Thoracic aorta (tissue), 2 donors: ENCODE results near the gene RASL12. TPM values are rescaled to one million over a fixed set of nuclear protein-coding genes. Genes with fewer than 3 reads are reported as not detected.
A peak's percentile ranks its signal among the peaks of the same experiment; 100 is the strongest.
"Not testable (repeated sequence)": the region's sequence is repeated elsewhere in the genome, so short reads cannot be mapped to it uniquely, and the experiment has no call there.

Experiments used
- ATAC-seq: fragments of 150-250 bp; one replicate; pipeline ENCODE4 v1.8.0; 2017; ENCODE audit warnings: low read depth; ENCODE audit not compliant: insufficient number of reproducible peaks, low FRiP score
- DNase-seq: peaks from one replicate; pipeline ENCODE4 v3.0.0-alpha.2; 2020; ENCODE audit warnings: low spot score
- H3K27ac ChIP-seq, 2 donors: fragments of 200-600 bp; sonication (generic); 1 replicate in 1 of 2; 2 replicates in 1 of 2; pipeline ENCODE4 v1.5.1; 2016; ENCODE audit warnings: mild to moderate bottlenecking in 2 of 2, moderate library complexity in 2 of 2
- H3K27me3 ChIP-seq: fragments of 200-600 bp; sonication (generic); replicated peaks from 2 replicates; pipeline ENCODE4 v1.6.0; 2016; ENCODE audit warnings: mild to moderate bottlenecking; ENCODE audit not compliant: insufficient read depth
- H3K36me3 ChIP-seq: fragments of 200-600 bp; sonication (generic); one replicate; pipeline ENCODE4 v1.5.1; 2016
- H3K4me1 ChIP-seq, 2 donors: fragments of 200-600 bp; sonication (generic); 1 replicate in 1 of 2; 2 replicates in 1 of 2; pipeline versions ENCODE4 v1.5.1 to v1.6.0; 2016; ENCODE audit warnings: low read depth in 2 of 2, mild to moderate bottlenecking in 1 of 2; ENCODE audit not compliant: control insufficient read depth in 1 of 2
- H3K4me3 ChIP-seq: fragments of 200-600 bp; sonication (generic); 2 replicates; pipeline ENCODE4 v1.5.1; 2016; ENCODE audit warnings: mild to moderate bottlenecking
- H3K9me3 ChIP-seq: fragments of 200-600 bp; sonication (generic); 2 replicates; pipeline ENCODE4 v1.5.1; 2016
- total RNA-seq, 2 donors: library from RNA; depleted of rRNA; stranded (reverse); fragments of >200 nt; gene quantifications; one replicate each; pipeline versions ENCODE4 v1.1.0 to v1.2.3, GENCODE V29; 2016
- TF ChIP-seq, protein P1 (sequence below): fragments of 200-600 bp; sonication (generic); IDR thresholded peaks from one replicate; pipeline ENCODE4 v1.5.1; 2019; ENCODE audit warnings: antibody characterized with exemption

The RASL12 gene
- total RNA-seq, 2 donors from 2014 or later: 211 to 324 TPM

DNA sequence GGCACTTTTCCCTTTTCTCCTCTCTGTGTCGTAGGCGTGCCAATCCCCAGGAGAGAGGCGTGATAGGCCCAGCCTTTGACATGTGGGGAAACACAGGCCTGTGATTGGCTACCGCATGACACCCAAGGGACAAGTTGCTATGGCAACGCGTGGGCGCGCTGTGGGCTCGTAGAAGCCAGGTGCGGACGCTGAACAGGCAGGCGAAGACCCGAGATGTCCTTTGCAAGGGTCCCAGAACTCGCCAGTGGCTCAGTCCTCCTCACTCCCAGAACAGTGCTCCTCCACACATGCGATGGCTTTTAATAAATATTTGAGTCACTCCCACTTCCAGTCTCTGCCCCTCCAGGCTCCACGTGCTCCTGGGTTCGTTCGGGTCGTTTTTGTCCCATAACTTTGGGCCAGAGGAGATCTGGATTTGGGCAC is 18.4 kb downstream of the RASL12 start:
- H3K27ac ChIP-seq: peak overlapping the region in 1 of 2 donors; percentile 17
- H3K4me3 ChIP-seq: peak overlapping the region; percentile 46
- no peaks in the 10 kb centered on the region for H3K9me3 ChIP-seq
- peaks cover 3 to 46% of the 10 kb centered on the region in 2 donors for H3K4me1 ChIP-seq
- H3K27me3 ChIP-seq: no peaks in the 10 kb centered on the region
- TF ChIP-seq, protein P1, sequence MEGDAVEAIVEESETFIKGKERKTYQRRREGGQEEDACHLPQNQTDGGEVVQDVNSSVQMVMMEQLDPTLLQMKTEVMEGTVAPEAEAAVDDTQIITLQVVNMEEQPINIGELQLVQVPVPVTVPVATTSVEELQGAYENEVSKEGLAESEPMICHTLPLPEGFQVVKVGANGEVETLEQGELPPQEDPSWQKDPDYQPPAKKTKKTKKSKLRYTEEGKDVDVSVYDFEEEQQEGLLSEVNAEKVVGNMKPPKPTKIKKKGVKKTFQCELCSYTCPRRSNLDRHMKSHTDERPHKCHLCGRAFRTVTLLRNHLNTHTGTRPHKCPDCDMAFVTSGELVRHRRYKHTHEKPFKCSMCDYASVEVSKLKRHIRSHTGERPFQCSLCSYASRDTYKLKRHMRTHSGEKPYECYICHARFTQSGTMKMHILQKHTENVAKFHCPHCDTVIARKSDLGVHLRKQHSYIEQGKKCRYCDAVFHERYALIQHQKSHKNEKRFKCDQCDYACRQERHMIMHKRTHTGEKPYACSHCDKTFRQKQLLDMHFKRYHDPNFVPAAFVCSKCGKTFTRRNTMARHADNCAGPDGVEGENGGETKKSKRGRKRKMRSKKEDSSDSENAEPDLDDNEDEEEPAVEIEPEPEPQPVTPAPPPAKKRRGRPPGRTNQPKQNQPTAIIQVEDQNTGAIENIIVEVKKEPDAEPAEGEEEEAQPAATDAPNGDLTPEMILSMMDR: no peak
- ATAC-seq (peak; percentile 41), DNase-seq (peak; percentile 80)
- H3K36me3 ChIP-seq: peaks cover 23% of the 10 kb centered on the region

DNA sequence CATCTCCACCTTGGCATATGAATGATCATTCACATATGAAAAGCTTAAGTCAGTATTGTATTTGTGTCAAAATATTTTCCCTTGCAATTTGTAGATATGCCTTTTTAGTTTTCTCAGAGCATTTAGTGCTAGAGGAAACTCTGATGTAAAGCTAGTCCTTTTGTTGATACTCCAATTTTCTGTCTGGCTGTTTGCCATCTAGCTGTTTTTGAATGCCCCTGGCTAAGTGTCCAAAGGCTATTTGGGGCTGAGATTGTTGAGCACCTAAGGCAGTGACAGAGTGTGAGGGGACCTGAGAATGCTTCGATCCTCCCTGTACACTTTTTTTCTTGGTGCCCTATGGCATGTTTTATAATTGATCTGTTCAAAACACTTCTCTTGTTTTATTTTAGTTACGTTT is 19.6 kb downstream of the RASL12 start:
- H3K4me1 ChIP-seq: peaks cover 3 to 42% of the 10 kb centered on the region in 2 donors
- TF ChIP-seq, protein P1: no peak
- no peak overlapping the region for H3K4me3 ChIP-seq
- no peak overlapping the region for H3K27ac ChIP-seq
- no peak for ATAC-seq
- H3K9me3 ChIP-seq: no peaks in the 10 kb centered on the region
- H3K27me3 ChIP-seq: no peaks in the 10 kb centered on the region
- no peak for DNase-seq
- H3K36me3 ChIP-seq: peaks cover 18% of the 10 kb centered on the region

DNA sequence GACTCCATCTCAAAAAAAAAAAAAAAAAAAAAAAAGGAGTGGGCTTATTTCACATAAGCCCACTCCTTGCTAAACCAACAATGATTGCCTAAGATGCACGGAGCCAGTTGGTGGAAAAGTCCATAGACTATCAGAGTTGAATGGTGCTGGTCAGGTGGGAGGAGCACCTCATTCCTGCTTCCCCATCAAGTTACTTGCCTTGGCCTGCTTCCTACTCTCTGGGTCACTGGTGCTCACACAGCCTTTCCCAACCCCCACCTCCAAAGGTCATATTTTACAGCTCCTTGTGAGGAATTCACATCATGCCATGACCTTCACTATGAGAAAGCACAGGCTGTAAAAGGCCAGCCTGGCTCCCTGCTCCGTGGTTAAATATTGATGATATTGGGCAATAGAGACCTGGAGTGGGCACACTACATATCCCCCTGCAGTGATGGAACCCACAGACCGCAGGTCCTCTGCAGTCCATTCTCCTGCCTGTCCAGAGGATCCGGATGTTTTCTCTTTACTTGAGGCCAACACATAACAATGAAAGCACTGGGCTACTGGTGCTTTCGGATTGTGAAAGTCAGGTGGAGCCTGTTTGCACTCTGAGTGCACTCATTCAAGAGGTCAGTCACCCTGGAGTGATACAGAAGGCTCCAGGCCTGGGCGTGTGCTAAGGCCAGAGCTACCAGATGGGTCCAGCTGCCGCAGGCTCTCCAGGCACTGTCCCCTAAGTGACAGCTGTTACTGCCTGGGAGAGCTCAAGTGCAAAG is 22.9 kb downstream of the RASL12 start, which contains the start of gene SLC51B:
Gene SLC51B (plus strand): TSS at position 664 of the 758 bp plus-strand sequence. CDS start 4,618 bp downstream, outside the sequence.
- no peak within 1 kb of the TSS for H3K27ac ChIP-seq
- H3K4me1 ChIP-seq: peaks cover 3 to 26% of the 10 kb centered on the region in 2 donors
- H3K36me3 ChIP-seq: peaks cover 8% of the 10 kb centered on the region
- no peak within 1 kb of the TSS for H3K4me3 ChIP-seq
- H3K27me3 ChIP-seq: no peaks in the 10 kb centered on the region
- no peaks in the 10 kb centered on the region for H3K9me3 ChIP-seq
- TF ChIP-seq, protein P1: no peak
- DNase-seq (no peak), ATAC-seq (no peak)

DNA sequence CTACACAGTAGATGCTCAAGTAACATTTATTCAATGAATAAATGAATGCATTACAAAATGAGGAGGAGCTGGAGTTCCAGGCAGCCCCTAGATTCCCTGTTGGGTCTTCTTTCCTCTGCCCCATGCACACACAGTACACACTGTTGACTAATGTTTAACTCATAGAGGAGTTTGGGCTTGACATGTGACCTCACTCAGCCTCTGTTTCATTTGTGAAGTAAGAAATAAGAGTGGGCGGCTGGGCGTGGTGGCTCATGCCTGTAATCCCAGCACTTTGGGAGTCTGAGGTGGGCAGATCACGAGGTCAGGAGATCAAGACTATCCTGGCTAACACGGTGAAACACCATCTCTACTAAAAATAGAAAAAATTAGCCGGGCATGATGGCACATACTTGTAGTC is 23.6 kb downstream of the RASL12 start:
- not testable (repeated sequence) for H3K36me3 ChIP-seq, H3K27me3 ChIP-seq, ATAC-seq, H3K27ac ChIP-seq, H3K9me3 ChIP-seq, DNase-seq, H3K4me3 ChIP-seq
- peaks cover 0 to 19% of the 10 kb centered on the region in 2 donors for H3K4me1 ChIP-seq

DNA sequence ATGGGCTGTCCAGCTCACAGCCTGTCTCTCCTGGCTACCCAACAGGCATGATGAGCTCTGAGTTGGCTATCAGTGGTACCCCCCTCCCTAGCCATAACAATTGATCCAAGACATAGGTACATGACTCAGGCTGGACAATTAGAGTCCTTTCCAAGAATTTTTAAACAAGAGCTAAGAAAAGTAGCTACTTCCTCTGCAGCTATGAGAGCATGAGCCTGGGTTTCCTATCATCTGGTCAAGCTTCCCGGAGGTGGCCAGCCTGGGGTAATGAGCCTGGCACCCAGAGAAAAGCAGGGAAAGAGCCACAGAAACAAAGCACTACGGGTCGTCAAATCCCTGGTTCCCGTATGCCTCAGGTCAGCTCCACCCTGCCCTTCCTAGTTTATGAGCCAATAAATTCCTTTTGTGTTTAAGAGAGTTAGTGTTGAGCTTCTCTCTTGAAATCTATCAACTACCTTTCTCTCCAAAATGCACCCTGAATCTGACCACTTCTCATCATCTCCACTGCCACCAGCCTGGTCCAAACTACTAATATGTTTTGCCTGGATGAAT is 24.9 kb downstream of the RASL12 start:
- Histone ChIP-seq H3K27ac (no peak overlapping the region), H3K36me3 (peaks cover 8% of the 10 kb centered on the region), H3K27me3 (no peaks in the 10 kb centered on the region), H3K4me3 (no peak overlapping the region), H3K4me1 (peaks cover 0 to 7% of the 10 kb centered on the region in 2 donors), H3K9me3 (no peaks in the 10 kb centered on the region)
- ATAC-seq (no peak), DNase-seq (no peak)
- TF ChIP-seq, protein P1: no peak
